Keratinocyte (primary cell): ENCODE results near the gene ROBO4. TPM values are rescaled to one million over a fixed set of nuclear protein-coding genes. Genes with fewer than 3 reads are reported as not detected.

ENCODE experiments used
- DNase-seq: peaks from one replicate; pipeline ENCODE4 v3.0.0-alpha.2; 2011; ENCODE audit warnings: low read depth, missing footprints, low spot score
- FAIRE-seq: peaks from 2 replicates; lab custom pipeline; 2011; peaks lifted over from hg19 to GRCh38; lab: Jason Lieb, UNC
- H2AFZ ChIP-seq: 2 replicates; pipeline ENCODE4 v1.6.0; 2012; ENCODE audit warnings: low read length, control low read depth, inconsistent platforms; ENCODE audit not compliant: control insufficient read depth
- H3K27ac ChIP-seq: 2 replicates; pipeline ENCODE4 v1.5.1; 2011; ENCODE audit warnings: low read length; ENCODE audit not compliant: control insufficient read depth, insufficient read depth
- H3K27me3 ChIP-seq: 3 replicates; pipeline ENCODE4 v1.6.0; 2011; ENCODE audit warnings: low read length; ENCODE audit not compliant: control insufficient read depth, insufficient read depth; ENCODE audit errors: extremely low read depth
- H3K36me3 ChIP-seq, 2 experiments: 2 replicates in 1 of 2; 3 replicates in 1 of 2; pipeline ENCODE4 v1.5.1; 2011; ENCODE audit warnings: low read length in 2 of 2, mild to moderate bottlenecking in 1 of 2; ENCODE audit not compliant: control insufficient read depth in 2 of 2, insufficient read depth in 2 of 2; ENCODE audit errors: extremely low read depth in 1 of 2
- H3K4me1 ChIP-seq: 3 replicates; pipeline ENCODE4 v1.5.1; 2011; ENCODE audit warnings: low read length; ENCODE audit not compliant: control insufficient read depth, insufficient read depth; ENCODE audit errors: extremely low read depth
- H3K4me2 ChIP-seq: 3 replicates; pipeline ENCODE4 v1.6.0; 2011; ENCODE audit warnings: low read depth, low read length; ENCODE audit not compliant: control insufficient read depth, insufficient read depth; ENCODE audit errors: extremely low read depth
- H3K4me3 ChIP-seq, 3 experiments: fragments of 200-600 bp in 1 of 3; sonication (generic) in 1 of 3; 2 replicates in 2 of 3; 3 replicates in 1 of 3; pipeline ENCODE4 v1.5.1; 2011 to 2016; ENCODE audit warnings: low read length in 3 of 3, mild to moderate bottlenecking in 3 of 3, control low read depth in 2 of 3, inconsistent platforms in 1 of 3, low read depth in 1 of 3, mixed read lengths in 1 of 3, mixed run types in 1 of 3, moderate library complexity in 1 of 3; ENCODE audit not compliant: control insufficient read depth in 2 of 3, insufficient read depth in 2 of 3; ENCODE audit errors: extremely low read depth in 1 of 3
- H3K79me2 ChIP-seq: 2 replicates; pipeline ENCODE4 v1.6.0; 2012; ENCODE audit warnings: low read length; ENCODE audit not compliant: control insufficient read depth, insufficient read depth
- H3K9ac ChIP-seq: 3 replicates; pipeline ENCODE4 v1.6.0; 2011; ENCODE audit warnings: low read length; ENCODE audit not compliant: control insufficient read depth, insufficient read depth; ENCODE audit errors: extremely low read depth
- H3K9me1 ChIP-seq: 3 replicates; pipeline ENCODE4 v1.6.0; 2011; ENCODE audit warnings: low read length; ENCODE audit not compliant: control insufficient read depth, insufficient read depth; ENCODE audit errors: extremely low read depth
- H3K9me3 ChIP-seq: 2 replicates; pipeline ENCODE4 v1.5.1; 2012; ENCODE audit warnings: low read depth, low read length; ENCODE audit not compliant: control insufficient read depth
- H4K20me1 ChIP-seq: 3 replicates; pipeline ENCODE4 v1.6.0; 2011; ENCODE audit warnings: low read length; ENCODE audit not compliant: control insufficient read depth, insufficient read depth; ENCODE audit errors: extremely low read depth
- EZH2 ChIP-seq: IDR thresholded peaks from one replicate; pipeline ENCODE4 v1.6.1; 2012; ENCODE audit warnings: inconsistent platforms, mild to moderate bottlenecking, low read length, moderate library complexity
- dilution Hi-C: fragments of 300-500 bp; cut with MboI; formaldehyde crosslinking; loops from one replicate; pipeline ENCODE4 v1.7.0; 2020; ENCODE audit warnings: low sequenced_read_pairs; ENCODE audit not compliant: extremely low pct_ligation_motif_present
- polyA plus RNA-seq, 5 experiments: library from polyadenylated mRNA; depleted of rRNA in 3 of 5; stranded (reverse) in 3 of 5; stranded (forward) in 1 of 5; unstranded in 1 of 5; fragments of >200 nt; gene quantifications; 1 replicate in 1 of 5; 2 replicates in 3 of 5; 3 replicates in 1 of 5; pipeline versions ENCODE4 v1.2.1 to v1.2.3, GENCODE V29; 2011 to 2012; ENCODE audit warnings: missing spikeins in 2 of 5, low read depth in 1 of 5, low replicate concordance in 1 of 5
- TF ChIP-seq, protein P1 (sequence below), 3 experiments: IDR thresholded peaks in 1 of 3; conservative IDR thresholded peaks in 1 of 3; optimal IDR thresholded peaks in 1 of 3; 2 replicates in 2 of 3; 3 replicates in 1 of 3; pipeline versions ENCODE3 to v1.5.1; 2011; ENCODE audit warnings: low read length in 3 of 3, mild to moderate bottlenecking in 3 of 3, moderate library complexity in 2 of 3, control low read depth in 1 of 3, inconsistent platforms in 1 of 3; ENCODE audit not compliant: insufficient read depth in 2 of 3; ENCODE audit errors: extremely low read depth in 1 of 3

ROBO4 gene
- polyA plus RNA-seq, 1 donor (not counting 4 experiments of a cell fraction or from before 2014, with no cell fraction given), result 0.94 TPM

DNA sequence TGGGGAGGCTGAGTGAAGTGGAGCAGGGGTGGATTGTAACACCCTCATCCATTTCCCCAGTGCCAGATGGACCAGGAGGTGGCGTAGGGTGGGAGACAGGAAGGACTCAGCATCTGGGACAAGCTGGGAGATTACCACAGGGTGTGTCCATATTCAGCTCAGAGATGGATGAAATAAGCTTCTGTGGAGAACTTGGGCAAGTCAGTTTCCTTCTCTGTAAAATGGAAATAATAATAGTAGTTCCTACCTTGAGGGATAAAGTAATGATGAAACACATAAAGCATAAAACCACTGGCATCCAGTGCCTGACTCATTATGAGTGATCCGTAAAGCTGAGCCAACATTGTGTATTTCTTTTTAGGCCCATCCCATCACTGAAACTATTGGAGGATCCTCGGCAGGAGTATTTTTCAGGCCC is 607 bp upstream of the ROBO4 start:
- TF ChIP-seq, protein P1, sequence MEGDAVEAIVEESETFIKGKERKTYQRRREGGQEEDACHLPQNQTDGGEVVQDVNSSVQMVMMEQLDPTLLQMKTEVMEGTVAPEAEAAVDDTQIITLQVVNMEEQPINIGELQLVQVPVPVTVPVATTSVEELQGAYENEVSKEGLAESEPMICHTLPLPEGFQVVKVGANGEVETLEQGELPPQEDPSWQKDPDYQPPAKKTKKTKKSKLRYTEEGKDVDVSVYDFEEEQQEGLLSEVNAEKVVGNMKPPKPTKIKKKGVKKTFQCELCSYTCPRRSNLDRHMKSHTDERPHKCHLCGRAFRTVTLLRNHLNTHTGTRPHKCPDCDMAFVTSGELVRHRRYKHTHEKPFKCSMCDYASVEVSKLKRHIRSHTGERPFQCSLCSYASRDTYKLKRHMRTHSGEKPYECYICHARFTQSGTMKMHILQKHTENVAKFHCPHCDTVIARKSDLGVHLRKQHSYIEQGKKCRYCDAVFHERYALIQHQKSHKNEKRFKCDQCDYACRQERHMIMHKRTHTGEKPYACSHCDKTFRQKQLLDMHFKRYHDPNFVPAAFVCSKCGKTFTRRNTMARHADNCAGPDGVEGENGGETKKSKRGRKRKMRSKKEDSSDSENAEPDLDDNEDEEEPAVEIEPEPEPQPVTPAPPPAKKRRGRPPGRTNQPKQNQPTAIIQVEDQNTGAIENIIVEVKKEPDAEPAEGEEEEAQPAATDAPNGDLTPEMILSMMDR (optimal IDR thresholded peaks at IDR 0.05 in 1 of 3, IDR thresholded peaks at IDR 0.05 in 1 of 3, conservative IDR thresholded peaks at IDR 0.05 in 1 of 3; ENCODE audit: extremely low read depth in 1 of 3, insufficient read depth in 2 of 3, low read length in 3 of 3), result peak; percentile 32 to 58 (median 34)
- TF ChIP-seq EZH2, result no peak
- dilution Hi-C loops, result no loop called here
- Histone ChIP-seq H3K36me3 (no peaks in the 10 kb centered on the region), H4K20me1 (no peaks in the 10 kb centered on the region), H2AFZ (no peak overlapping the region), H3K4me3 (no peak overlapping the region), H3K4me2 (peak overlapping the region; percentile 68), H3K27ac (peak overlapping the region; percentile 95), H3K4me1 (peaks cover 71% of the 10 kb centered on the region), H3K9ac (peak overlapping the region; percentile 68), H3K9me1 (no peaks in the 10 kb centered on the region), H3K79me2 (no peaks in the 10 kb centered on the region), H3K27me3 (no peaks in the 10 kb centered on the region), H3K9me3 (no peaks in the 10 kb centered on the region)
- peak; percentile 99 for FAIRE-seq
- peak; percentile 81 for DNase-seq

DNA sequence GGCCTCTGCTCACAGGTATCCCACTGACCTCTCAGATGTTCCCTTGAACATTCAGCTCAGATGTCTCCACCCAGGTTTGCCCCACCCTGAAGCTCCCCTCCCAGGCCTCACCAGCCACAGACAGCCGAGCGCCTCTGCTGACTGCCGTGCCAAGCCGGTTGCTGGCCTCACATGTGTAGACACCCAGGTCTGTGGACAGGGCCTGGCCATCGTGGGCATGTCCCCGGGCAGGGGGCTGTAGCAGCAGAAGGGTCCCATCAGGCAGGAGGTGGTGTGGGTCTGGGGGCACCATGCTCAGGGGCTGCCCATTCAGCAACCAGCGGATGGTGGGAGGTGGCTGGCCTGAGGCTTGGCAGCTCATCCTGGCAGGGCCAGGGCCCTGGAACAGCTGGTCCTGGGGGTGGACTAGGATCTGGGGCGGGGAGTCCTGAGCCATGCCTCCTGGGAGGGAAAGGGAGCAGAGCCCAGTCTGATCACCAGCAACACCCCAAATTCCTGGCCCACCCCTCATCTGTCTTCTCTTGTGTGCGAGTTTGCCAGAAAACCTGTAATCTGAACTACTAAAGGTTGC is 759 bp downstream of the ROBO4 start:
- Histone ChIP-seq H3K9me3 (no peaks in the 10 kb centered on the region), H3K79me2 (no peaks in the 10 kb centered on the region), H2AFZ (peak overlapping the region; percentile 73), H3K4me3 (peak overlapping the region in 2 of 3 experiments; percentile 5 to 8), H3K4me2 (peak overlapping the region; percentile 64), H3K9me1 (no peaks in the 10 kb centered on the region), H3K4me1 (peaks cover 66% of the 10 kb centered on the region), H3K27me3 (no peaks in the 10 kb centered on the region), H3K9ac (peak overlapping the region; percentile 57), H4K20me1 (no peaks in the 10 kb centered on the region), H3K27ac (peak overlapping the region; percentile 60), H3K36me3 (no peaks in the 10 kb centered on the region)
- no peak for DNase-seq
- dilution Hi-C loops, result no loop called here
- peak; percentile 5 for FAIRE-seq
- no peak for TF ChIP-seq EZH2
- TF ChIP-seq, protein P1 (optimal IDR thresholded peaks at IDR 0.05 in 1 of 3, IDR thresholded peaks at IDR 0.05 in 1 of 3, conservative IDR thresholded peaks at IDR 0.05 in 1 of 3; ENCODE audit: extremely low read depth in 1 of 3, insufficient read depth in 2 of 3, low read length in 3 of 3), result no peak
